NCI-H1436 treated with DMSO at 0.1 percent for 48 hours (cell line): ENCODE data around the gene SHANK1.

Experiments used
- DNase-seq: peaks from one replicate; lab custom pipeline; 2025; lab: John Stamatoyannopoulos, UW

The SHANK1 gene

GRCh38 chr19:50728084-50728737 lies 8.6 kb upstream of the SHANK1 start:
- no peak for DNase-seq

- no peak for DNase-seq
These were observed 6.3 kb upstream of the SHANK1 start for GRCh38 chr19:50725911-50726230.

- DNase-seq = no peak
These were observed 5.8 kb upstream of the SHANK1 start for GRCh38 chr19:50725218-50725910.

GRCh38 chr19:50724522-50725217 lies 5.1 kb upstream of the SHANK1 start:
- peak; percentile 52 for DNase-seq

GRCh38 chr19:50723735-50724521 lies 4.3 kb upstream of the SHANK1 start:
- DNase-seq = no peak

GRCh38 chr19:50723069-50723468 lies 3.5 kb upstream of the SHANK1 start, which contains the start of gene CLEC11A:
Gene CLEC11A (plus strand): TSS chr19:50723364. CDS start chr19:50723526, 162 bp downstream.
- no peak for DNase-seq

- no peak for DNase-seq
These were observed 2.8 kb upstream of the SHANK1 start for GRCh38 chr19:50722201-50723013.

GRCh38 chr19:50721441-50722137 lies 2.0 kb upstream of the SHANK1 start:
- DNase-seq = no peak

- DNase-seq = no peak
These were observed 1.3 kb upstream of the SHANK1 start for GRCh38 chr19:50720921-50721381.

- no peak for DNase-seq
These were observed 749 bp upstream of the SHANK1 start for GRCh38 chr19:50720181-50720920.

- no peak for DNase-seq
These were observed 525 bp downstream of the SHANK1 start for GRCh38 chr19:50719119-50719435.

GRCh38 chr19:50718255-50719118 lies 1.1 kb downstream of the SHANK1 start:
- no peak for DNase-seq

- DNase-seq = no peak
These were observed 1.7 kb downstream of the SHANK1 start for GRCh38 chr19:50717891-50718254.

- no peak for DNase-seq
These were observed 2.4 kb downstream of the SHANK1 start for GRCh38 chr19:50717026-50717723.

GRCh38 chr19:50716178-50717025 lies 3.2 kb downstream of the SHANK1 start:
- DNase-seq = no peak

- no peak for DNase-seq
These were observed 5.9 kb downstream of the SHANK1 start for GRCh38 chr19:50713556-50714236.

GRCh38 chr19:50712833-50713232 lies 6.8 kb downstream of the SHANK1 start:
- no peak for DNase-seq
